ENCODE results near the gene TTC6. TPM values are rescaled to one million over a fixed set of nuclear protein-coding genes. Genes with fewer than 3 reads are reported as not detected.

Gene TTC6
- total RNA-seq, 1 donor from 2014 or later: not detected

DNA sequence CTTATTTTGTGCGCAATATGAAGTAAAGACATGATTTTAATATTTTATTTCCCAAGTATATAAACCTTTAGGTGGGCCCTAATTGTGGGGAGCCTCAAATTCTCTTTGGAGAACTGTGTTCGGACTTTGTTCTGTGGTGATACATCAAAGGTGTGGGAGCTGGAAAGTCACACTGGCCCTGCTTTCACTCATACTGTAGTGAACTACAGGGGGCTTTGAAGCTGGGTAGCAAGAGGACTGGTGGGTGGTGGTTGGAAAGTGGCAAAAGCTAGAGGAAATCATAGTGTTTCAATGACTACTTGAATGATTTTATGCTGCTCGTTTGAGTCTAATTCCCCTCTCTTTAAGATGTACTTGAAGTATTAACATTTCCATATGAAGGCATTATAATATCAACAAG lies 13.2 kb downstream of the TTC6 start:
- Histone ChIP-seq H3K27me3 (no peaks in the 10 kb centered on the region), H3K4me3 (no peak overlapping the region)
- TF ChIP-seq CTCF (IDR thresholded peaks at IDR 0.05): no peak

DNA sequence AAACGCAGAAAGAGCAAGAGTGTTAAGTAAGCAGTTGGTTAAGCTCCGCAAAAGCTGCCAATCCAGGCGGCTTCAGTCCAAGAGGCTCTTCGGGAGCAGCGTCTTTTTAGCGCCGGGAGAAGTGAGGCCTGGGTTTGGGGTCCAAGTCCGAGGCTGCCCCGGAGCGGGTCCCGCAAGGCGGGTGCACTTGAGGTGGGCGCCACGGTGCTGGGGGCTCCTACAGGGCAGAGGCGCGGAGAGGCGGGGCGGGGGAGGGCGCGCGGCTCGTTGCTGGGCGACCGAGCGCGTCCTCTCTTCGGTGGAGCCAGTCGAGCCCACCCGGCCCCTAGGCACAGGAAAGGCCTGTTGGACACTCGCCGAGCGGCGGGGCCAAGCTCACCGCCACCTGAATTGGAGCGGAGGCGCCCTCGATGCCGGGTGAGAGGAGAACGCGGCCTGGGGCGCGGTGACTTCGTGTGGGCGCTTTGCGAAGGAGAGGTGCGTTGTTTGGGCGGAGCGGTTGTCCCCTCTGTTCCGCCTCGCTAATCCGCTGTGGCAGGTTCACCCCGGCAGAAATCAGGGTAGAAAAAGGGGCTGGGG lies 15.6 kb downstream of the TTC6 start:
- Histone ChIP-seq H3K27me3 (no peaks in the 10 kb centered on the region), H3K27ac (no peak overlapping the region), H3K4me3 (no peak overlapping the region), H3K9me3 (peaks cover 0 to 20% of the 10 kb centered on the region in 2 donors), H3K4me1 (no peaks in the 10 kb centered on the region), H3K36me3 (no peaks in the 10 kb centered on the region)
- intact Hi-C loops (cut with DNase I): no loop called here
- TF ChIP-seq CTCF (IDR thresholded peaks at IDR 0.05): no peak
- no peak for DNase-seq (ENCODE audit: low spot score in 2 of 2)

More for the DNA sequence above, 13.2 kb downstream of the TTC6 start:
- H3K4me1 ChIP-seq: no peaks in the 10 kb centered on the region
- H3K27ac ChIP-seq: no peak overlapping the region
- no peak for DNase-seq (ENCODE audit: low spot score in 2 of 2)
- no peaks in the 10 kb centered on the region for H3K9me3 ChIP-seq
- intact Hi-C loops (cut with DNase I): no loop called here
- no peaks in the 10 kb centered on the region for H3K36me3 ChIP-seq

DNA sequence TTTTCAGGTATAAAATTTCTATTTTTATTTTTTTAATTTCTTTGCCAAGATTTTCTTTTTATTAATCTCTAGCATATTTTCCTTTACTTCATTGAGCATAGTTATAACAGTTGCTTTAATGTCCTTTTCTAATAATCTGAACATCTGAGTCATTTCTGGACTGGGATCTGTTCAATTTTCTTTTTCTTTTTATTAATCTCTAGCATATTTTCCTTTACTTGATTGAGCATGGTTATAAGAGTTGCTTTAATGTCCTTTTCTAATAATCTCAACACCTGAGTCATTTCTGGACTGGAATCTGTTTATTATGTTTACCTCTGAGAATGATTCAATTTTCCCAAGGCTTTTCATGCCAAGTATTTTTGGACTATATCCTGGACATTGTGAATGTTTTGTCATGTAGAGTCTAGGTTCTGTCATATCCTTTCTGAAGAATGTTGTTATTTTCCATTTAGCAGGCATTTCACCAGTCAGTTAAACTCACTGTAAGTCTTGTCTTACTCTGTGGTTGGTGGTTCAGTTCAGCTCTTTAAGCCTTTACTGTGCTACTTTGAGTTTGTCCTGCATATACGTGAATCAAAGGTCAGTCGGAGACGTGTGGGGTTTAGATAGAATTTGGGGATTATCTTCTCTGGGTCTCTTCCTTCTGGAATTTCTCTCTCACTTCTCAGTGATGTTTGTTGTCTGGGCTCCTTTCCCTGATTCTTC lies 20.3 kb downstream of the TTC6 start:
- peaks cover 0 to 28% of the 10 kb centered on the region in 2 donors for H3K9me3 ChIP-seq
- DNase-seq (ENCODE audit: low spot score in 2 of 2): no peak
- no peak for TF ChIP-seq CTCF (IDR thresholded peaks at IDR 0.05)
- H3K27me3 ChIP-seq: no peaks in the 10 kb centered on the region
- intact Hi-C loops (cut with DNase I): no loop called here
- H3K27ac ChIP-seq: no peak overlapping the region
- H3K4me3 ChIP-seq: no peak overlapping the region
- no peaks in the 10 kb centered on the region for H3K36me3 ChIP-seq
- H3K4me1 ChIP-seq: no peaks in the 10 kb centered on the region

DNA sequence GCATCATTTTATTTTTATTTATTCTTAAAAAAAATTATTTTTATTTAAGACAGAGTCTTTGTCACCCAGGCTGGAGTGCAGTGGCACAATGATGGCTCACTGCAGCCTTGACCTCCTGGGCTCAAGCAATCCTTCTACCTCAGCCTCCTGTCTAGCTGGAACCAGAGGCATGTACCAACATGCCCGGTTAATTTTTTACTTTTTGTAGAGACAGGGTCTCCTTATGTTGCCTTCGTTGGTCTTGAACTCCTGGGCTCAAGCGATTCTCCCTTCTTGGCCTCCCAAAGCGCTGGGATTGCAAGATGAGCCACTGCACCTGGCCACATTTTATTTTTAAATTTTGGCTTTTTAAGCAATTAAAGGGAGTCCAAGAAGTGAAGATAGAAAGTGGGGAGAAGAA lies 21.4 kb downstream of the TTC6 start:
- no peak for DNase-seq (ENCODE audit: low spot score in 2 of 2)
- no peaks in the 10 kb centered on the region for H3K36me3 ChIP-seq
- TF ChIP-seq CTCF (IDR thresholded peaks at IDR 0.05): no peak
- peaks cover 0 to 28% of the 10 kb centered on the region in 2 donors for H3K9me3 ChIP-seq
- no peak overlapping the region for H3K27ac ChIP-seq
- intact Hi-C loops (cut with DNase I): no loop called here
- no peak overlapping the region for H3K4me3 ChIP-seq
- no peaks in the 10 kb centered on the region for H3K4me1 ChIP-seq
- H3K27me3 ChIP-seq: no peaks in the 10 kb centered on the region

- DNase-seq (ENCODE audit: low spot score in 2 of 2): no peak
- peaks cover 0 to 28% of the 10 kb centered on the region in 2 donors for H3K9me3 ChIP-seq
- no peaks in the 10 kb centered on the region for H3K27me3 ChIP-seq
- no peaks in the 10 kb centered on the region for H3K4me1 ChIP-seq
- no peak for TF ChIP-seq CTCF (IDR thresholded peaks at IDR 0.05)
- H3K4me3 ChIP-seq: no peak overlapping the region
- no peak overlapping the region for H3K27ac ChIP-seq
- H3K36me3 ChIP-seq: no peaks in the 10 kb centered on the region
- intact Hi-C loops (cut with DNase I): no loop called here
Observed at GRCh38 chr14:37617864-37618365, 22.5 kb downstream of the TTC6 start.

Measured in ascending aorta (tissue), 2 donors.